GM19455 (cell line): ENCODE results near the gene ANKEF1.

ENCODE experiments used
- ATAC-seq: cut with Tn5 transposase; IDR thresholded peaks from one replicate; pipeline ENCODE4 v1.9.1; 2021; ENCODE audit not compliant: unreplicated experiment

Gene ANKEF1

GRCh38 chr20:10034717-10035571, at the start of gene ANKEF1:
ANKEF1 (plus strand) TSS chr20:10034987; CDS start chr20:10038302, 3,315 bp downstream.
- peak; percentile 98 for ATAC-seq

GRCh38 chr20:9985281-9985680, 49.5 kb upstream of the ANKEF1 start:
- no peak for ATAC-seq

- ATAC-seq: no peak
These were observed 49.0 kb upstream of the ANKEF1 start for GRCh38 chr20:9985773-9986172.

GRCh38 chr20:9989066-9989724, 45.6 kb upstream of the ANKEF1 start:
- no peak for ATAC-seq

GRCh38 chr20:9993137-9993536, 41.6 kb upstream of the ANKEF1 start:
- no peak for ATAC-seq

GRCh38 chr20:9994676-9995075, 40.1 kb upstream of the ANKEF1 start:
- ATAC-seq: no peak

- ATAC-seq: no peak
These were observed 39.1 kb upstream of the ANKEF1 start for GRCh38 chr20:9995510-9996272.

- no peak for ATAC-seq
These were observed 37.8 kb upstream of the ANKEF1 start for GRCh38 chr20:9996944-9997343.

GRCh38 chr20:9999645-10000044, 35.1 kb upstream of the ANKEF1 start:
- no peak for ATAC-seq

GRCh38 chr20:10002866-10003265, 31.9 kb upstream of the ANKEF1 start:
- no peak for ATAC-seq

GRCh38 chr20:10004900-10005299, 29.9 kb upstream of the ANKEF1 start:
- no peak for ATAC-seq

GRCh38 chr20:10005885-10006284, 28.9 kb upstream of the ANKEF1 start:
- no peak for ATAC-seq

GRCh38 chr20:10006447-10007090, 28.2 kb upstream of the ANKEF1 start:
- ATAC-seq: no peak

- no peak for ATAC-seq
These were observed 27.6 kb upstream of the ANKEF1 start for GRCh38 chr20:10007158-10007557.

- no peak for ATAC-seq
These were observed 27.0 kb upstream of the ANKEF1 start for GRCh38 chr20:10007747-10008146.

- no peak for ATAC-seq
These were observed 22.3 kb upstream of the ANKEF1 start for GRCh38 chr20:10012464-10012863.

- ATAC-seq: no peak
These were observed 20.4 kb upstream of the ANKEF1 start for GRCh38 chr20:10014431-10014830.

GRCh38 chr20:10020937-10021336, 13.8 kb upstream of the ANKEF1 start:
- ATAC-seq: no peak

- no peak for ATAC-seq
These were observed 12.2 kb upstream of the ANKEF1 start for GRCh38 chr20:10022625-10023024.

- ATAC-seq: no peak
These were observed 10.9 kb upstream of the ANKEF1 start for GRCh38 chr20:10023911-10024310.
